ENCODE data around the gene KCTD16.

KCTD16 gene

GRCh38 chr5:144315026-144315425, 144.4 kb downstream of the KCTD16 start:
- no peak for TF ChIP-seq CTCF (IDR thresholded peaks at IDR 0.05; ENCODE audit: low read depth, low read length)
- H3K4me3 ChIP-seq (ENCODE audit: low read depth, low read length): no peak overlapping the region

- TF ChIP-seq CTCF (IDR thresholded peaks at IDR 0.05; ENCODE audit: low read depth, low read length): no peak
These were observed 145.4 kb downstream of the KCTD16 start for GRCh38 chr5:144315994-144316634.

GRCh38 chr5:144318011-144318410, 147.3 kb downstream of the KCTD16 start:
- H3K4me3 ChIP-seq (ENCODE audit: low read depth, low read length): no peak overlapping the region
- TF ChIP-seq CTCF (IDR thresholded peaks at IDR 0.05; ENCODE audit: low read depth, low read length): no peak

More at GRCh38 chr5:144315994-144316634, 145.4 kb downstream of the KCTD16 start:
- H3K4me3 ChIP-seq (ENCODE audit: low read depth, low read length): no peak overlapping the region

GRCh38 chr5:144318460-144318859, 147.8 kb downstream of the KCTD16 start:
- TF ChIP-seq CTCF (IDR thresholded peaks at IDR 0.05; ENCODE audit: low read depth, low read length): no peak
- no peak overlapping the region for H3K4me3 ChIP-seq (ENCODE audit: low read depth, low read length)

- TF ChIP-seq CTCF (IDR thresholded peaks at IDR 0.05; ENCODE audit: low read depth, low read length): no peak
- H3K4me3 ChIP-seq (ENCODE audit: low read depth, low read length): no peak overlapping the region
These were observed 152.5 kb downstream of the KCTD16 start for GRCh38 chr5:144323181-144323580.

- TF ChIP-seq CTCF (IDR thresholded peaks at IDR 0.05; ENCODE audit: low read depth, low read length): no peak
- H3K4me3 ChIP-seq (ENCODE audit: low read depth, low read length): no peak overlapping the region
These were observed 154.9 kb downstream of the KCTD16 start for GRCh38 chr5:144325532-144325931.

- H3K4me3 ChIP-seq (ENCODE audit: low read depth, low read length): no peak overlapping the region
- no peak for TF ChIP-seq CTCF (IDR thresholded peaks at IDR 0.05; ENCODE audit: low read depth, low read length)
These were observed 157.8 kb downstream of the KCTD16 start for GRCh38 chr5:144328494-144328893.

Measured in WI38 (cell line).